ENCODE data around the gene VAMP2.
A peak's percentile ranks its signal among the peaks of the same experiment; 100 is the strongest.

The VAMP2 gene

GRCh38 chr17:8162233-8162996 is at the start of gene VAMP2:
Gene VAMP2, minus strand, starts transcription at chr17:8162948. Its CDS starts 69 bp downstream, at chr17:8162879.
- peak in 1 of 2 experiments; percentile 50 for DNase-seq

- DNase-seq, result no peak
These were observed 48.2 kb upstream of the VAMP2 start for GRCh38 chr17:8210761-8211458.

GRCh38 chr17:8209907-8210760 is 47.4 kb upstream of the VAMP2 start, which contains the start of gene AURKB:
Gene AURKB, minus strand, starts transcription at chr17:8210575. Its CDS starts 351 bp downstream, at chr17:8210224.
- peak; percentile 35 to 76 for DNase-seq

- no peak for DNase-seq
These were observed 43.8 kb upstream of the VAMP2 start for GRCh38 chr17:8206536-8206935.

GRCh38 chr17:8204761-8205555 is 42.2 kb upstream of the VAMP2 start:
- no peak for DNase-seq

- DNase-seq, result peak; percentile 27 to 57
These were observed 29.5 kb upstream of the VAMP2 start for GRCh38 chr17:8192070-8192815.

GRCh38 chr17:8190506-8190905 is 27.8 kb upstream of the VAMP2 start:
- DNase-seq, result no peak

- peak; percentile 64 to 87 for DNase-seq
These were observed 27.1 kb upstream of the VAMP2 start, which contains the start of gene BORCS6 for GRCh38 chr17:8189711-8190477. Gene BORCS6, minus strand, starts transcription at chr17:8190180. Its CDS starts 40 bp downstream, at chr17:8190140.

- DNase-seq, result no peak
These were observed 26.4 kb upstream of the VAMP2 start for GRCh38 chr17:8189041-8189710.

- no peak for DNase-seq
These were observed 25.6 kb upstream of the VAMP2 start for GRCh38 chr17:8188263-8188839.

GRCh38 chr17:8187517-8188262 is 24.9 kb upstream of the VAMP2 start:
- peak; percentile 77 to 94 for DNase-seq

- DNase-seq, result peak; percentile 71 to 78
These were observed 24.2 kb upstream of the VAMP2 start for GRCh38 chr17:8186787-8187516.

GRCh38 chr17:8186446-8186786 is 23.7 kb upstream of the VAMP2 start:
- DNase-seq, result no peak

GRCh38 chr17:8185582-8186445 is 23.1 kb upstream of the VAMP2 start:
- DNase-seq, result peak; percentile 11 to 64

- no peak for DNase-seq
These were observed 14.4 kb upstream of the VAMP2 start for GRCh38 chr17:8176998-8177731.

- peak; percentile 10 to 29 for DNase-seq
These were observed 13.6 kb upstream of the VAMP2 start, which contains the start of gene TMEM107 for GRCh38 chr17:8176197-8176940. Gene TMEM107, minus strand, starts transcription at chr17:8176380. Its CDS starts 94 bp downstream, at chr17:8176286.
